GM12875 (cell line): ENCODE measurements around the gene RNU6-1.

Source experiments
- H3K4me3 ChIP-seq: one replicate; pipeline ENCODE4 v1.5.1; 2011; ENCODE audit warnings: low read depth, low read length, control low read depth
- TF ChIP-seq, protein P1 (sequence below): IDR thresholded peaks from 2 replicates; pipeline ENCODE4 v1.5.1; 2011; ENCODE audit warnings: low read depth, mild to moderate bottlenecking, control low read depth, inconsistent platforms, low read length, moderate library complexity, borderline replicate concordance; ENCODE audit not compliant: insufficient read depth

RNU6-1 gene

DNA sequence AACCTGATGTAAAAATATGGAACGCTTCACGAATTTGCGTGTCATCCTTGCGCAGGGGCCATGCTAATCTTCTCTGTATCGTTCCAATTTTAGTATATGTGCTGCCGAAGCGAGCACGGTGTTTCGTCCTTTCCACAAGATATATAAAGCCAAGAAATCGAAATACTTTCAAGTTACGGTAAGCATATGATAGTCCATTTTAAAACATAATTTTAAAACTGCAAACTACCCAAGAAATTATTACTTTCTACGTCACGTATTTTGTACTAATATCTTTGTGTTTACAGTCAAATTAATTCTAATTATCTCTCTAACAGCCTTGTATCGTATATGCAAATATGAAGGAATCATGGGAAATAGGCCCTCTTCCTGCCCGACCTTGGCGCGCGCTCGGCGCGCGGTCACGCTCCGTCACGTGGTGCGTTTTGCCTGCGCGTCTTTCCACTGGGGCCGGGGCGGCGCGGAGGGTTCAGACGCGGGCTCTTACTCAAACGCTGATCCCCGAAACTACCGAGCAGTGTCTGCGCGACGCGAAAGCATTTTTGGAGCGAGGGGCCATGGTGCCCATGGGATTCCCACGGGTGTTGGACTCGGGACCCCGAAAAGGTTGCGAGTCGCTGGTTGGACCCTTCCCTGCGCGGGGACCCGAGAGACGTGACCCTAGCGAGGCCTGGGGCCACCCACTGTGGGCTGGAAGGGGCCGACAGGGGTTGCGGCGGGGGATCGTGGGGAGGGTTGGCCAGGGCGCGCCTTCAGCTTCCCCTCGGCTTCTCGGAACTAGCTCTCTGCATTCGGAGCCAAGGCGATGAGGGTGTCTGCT lies at the start of gene RNU6-1:
Gene RNU6-1 (minus strand): TSS at position 117 of the 820 bp plus-strand sequence.
- peak within 1 kb of the TSS; percentile 68 for H3K4me3 ChIP-seq
- TF ChIP-seq, protein P1, sequence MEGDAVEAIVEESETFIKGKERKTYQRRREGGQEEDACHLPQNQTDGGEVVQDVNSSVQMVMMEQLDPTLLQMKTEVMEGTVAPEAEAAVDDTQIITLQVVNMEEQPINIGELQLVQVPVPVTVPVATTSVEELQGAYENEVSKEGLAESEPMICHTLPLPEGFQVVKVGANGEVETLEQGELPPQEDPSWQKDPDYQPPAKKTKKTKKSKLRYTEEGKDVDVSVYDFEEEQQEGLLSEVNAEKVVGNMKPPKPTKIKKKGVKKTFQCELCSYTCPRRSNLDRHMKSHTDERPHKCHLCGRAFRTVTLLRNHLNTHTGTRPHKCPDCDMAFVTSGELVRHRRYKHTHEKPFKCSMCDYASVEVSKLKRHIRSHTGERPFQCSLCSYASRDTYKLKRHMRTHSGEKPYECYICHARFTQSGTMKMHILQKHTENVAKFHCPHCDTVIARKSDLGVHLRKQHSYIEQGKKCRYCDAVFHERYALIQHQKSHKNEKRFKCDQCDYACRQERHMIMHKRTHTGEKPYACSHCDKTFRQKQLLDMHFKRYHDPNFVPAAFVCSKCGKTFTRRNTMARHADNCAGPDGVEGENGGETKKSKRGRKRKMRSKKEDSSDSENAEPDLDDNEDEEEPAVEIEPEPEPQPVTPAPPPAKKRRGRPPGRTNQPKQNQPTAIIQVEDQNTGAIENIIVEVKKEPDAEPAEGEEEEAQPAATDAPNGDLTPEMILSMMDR = no peak

DNA sequence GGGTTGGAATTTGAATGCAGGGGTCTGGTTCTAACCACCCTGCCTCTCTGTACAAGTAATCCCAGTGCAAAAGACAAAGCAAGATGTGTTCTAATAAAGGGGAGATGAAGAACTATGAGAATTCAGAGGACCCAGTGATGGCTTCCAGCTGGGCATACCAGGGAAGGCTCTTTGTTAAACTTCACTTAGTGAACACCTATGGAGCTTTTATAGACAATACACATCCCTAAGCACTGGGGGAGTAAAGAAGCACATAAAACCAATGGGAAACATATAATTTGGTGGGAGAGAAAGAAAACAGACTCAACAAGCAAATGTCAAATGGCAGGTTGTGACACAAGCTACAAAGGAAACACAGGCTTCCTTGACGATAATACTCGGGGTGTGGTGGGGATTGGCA lies 47.9 kb upstream of the RNU6-1 start:
- TF ChIP-seq, protein P1 = no peak
- H3K4me3 ChIP-seq = no peak overlapping the region

DNA sequence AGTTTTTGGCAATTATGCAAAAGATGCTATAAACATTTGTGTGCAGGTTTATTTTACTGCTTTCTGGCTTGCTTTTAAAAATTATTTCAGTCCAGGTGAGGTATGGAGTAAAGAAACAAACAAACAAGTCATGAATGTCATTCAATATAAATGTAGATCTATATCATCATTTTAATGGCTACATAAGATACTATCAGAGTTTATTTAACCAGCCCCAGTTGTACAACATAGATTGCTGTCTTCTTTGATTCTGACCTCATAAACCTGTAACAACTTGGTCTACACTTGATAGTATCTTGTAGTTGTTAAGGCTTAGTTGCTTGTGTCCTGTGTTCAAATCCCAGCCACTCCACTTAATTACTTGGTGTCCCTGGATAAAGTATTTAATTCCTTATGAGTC lies 46.0 kb upstream of the RNU6-1 start:
- H3K4me3 ChIP-seq = no peak overlapping the region

DNA sequence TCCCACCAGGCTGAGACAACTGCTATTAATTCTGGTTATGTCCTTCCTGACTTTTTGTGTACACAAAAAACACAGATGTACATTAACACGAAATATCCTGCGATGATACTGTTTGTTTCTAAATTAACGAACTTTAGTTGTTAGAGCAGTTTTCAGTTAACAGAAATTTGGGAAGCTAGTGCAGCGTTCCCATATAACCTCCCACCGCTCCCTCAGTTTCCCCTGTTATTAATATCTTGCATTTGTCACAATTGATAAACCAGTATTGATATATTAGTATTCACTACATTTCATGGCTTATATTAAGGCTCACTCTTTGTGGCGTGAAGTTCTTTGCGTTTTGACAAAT lies 45.3 kb upstream of the RNU6-1 start:
- TF ChIP-seq, protein P1 = no peak
- peak overlapping the region; percentile 46 for H3K4me3 ChIP-seq

More for the DNA sequence above, 46.0 kb upstream of the RNU6-1 start:
- TF ChIP-seq, protein P1 = no peak

DNA sequence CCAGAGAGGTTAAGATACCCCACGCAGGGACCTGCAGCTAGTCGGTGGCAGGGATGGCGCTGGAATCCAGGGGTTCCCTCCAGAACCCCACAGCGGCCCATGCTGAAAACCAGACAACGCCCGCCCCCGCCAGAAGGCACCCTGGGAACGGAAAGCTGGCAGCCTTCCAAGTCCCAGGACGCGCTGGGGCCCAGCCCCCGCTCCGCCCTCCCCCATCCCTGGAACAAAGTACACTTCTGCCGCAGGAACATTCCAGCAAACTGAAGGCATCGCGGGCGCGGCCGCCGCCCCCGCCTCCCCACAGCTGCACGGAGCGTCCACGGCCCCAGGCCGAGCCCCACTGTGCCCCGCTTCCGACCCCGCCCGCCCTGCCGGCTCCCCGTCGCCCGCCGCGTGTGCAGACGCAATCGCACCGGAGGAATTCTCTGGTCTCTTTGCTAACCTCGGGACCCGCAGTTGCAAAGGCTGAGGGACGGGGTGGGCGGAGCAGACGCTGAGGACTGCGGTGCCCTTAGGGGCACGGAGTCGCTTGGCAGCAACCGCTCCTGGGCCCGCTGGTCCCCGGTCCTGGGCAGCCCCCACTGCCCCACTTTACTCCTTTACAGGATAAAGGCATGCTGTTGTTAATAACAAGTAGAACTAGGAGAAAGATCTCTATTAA lies 44.8 kb upstream of the RNU6-1 start:
- H3K4me3 ChIP-seq = peak overlapping the region; percentile 46
- TF ChIP-seq, protein P1 = no peak

DNA sequence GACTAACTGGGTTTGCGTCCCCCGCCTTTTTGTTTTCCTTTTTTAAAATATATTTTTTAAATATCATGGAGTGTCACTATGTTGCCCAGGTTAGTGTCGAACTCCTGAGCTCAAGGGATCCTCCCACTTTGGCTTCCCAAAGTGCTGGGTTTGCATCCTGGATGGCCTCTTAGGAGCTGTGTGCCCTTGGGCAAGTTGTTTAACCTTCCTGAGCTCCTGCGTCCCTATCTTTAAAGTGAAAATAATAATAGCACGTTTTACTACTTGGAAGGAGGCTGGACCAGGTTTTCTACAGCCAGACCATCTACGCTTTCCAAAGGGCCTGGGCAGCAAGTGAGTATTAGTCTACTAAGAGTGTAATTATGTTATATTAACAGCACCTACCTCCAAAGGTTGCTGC lies 44.2 kb upstream of the RNU6-1 start:
- no peak overlapping the region for H3K4me3 ChIP-seq
- TF ChIP-seq, protein P1 = no peak
